IMR-90 (cell line): Measurements from ENCODE around the gene GNAI3. TPM values are rescaled to one million over a fixed set of nuclear protein-coding genes. Genes with fewer than 3 reads are reported as not detected.

Experiments used
- ATAC-seq: fragments of 200-7000 bp; cut with Tn5 transposase; 2 replicates; pipeline ENCODE4 v1.9.1; 2020; ENCODE audit warnings: low read depth, mild to moderate bottlenecking, moderate library complexity
- BruUV-seq: library from RNA; stranded (reverse); fragments of 400-500 nt; replicated peaks from 2 replicates; lab custom pipeline; 2021; lab: Mats Ljungman, UMichigan
- CTCF ChIA-PET: fragments of 300-600 bp; formaldehyde crosslinking; extraction: SDS; loops from one replicate; lab custom pipeline; 2021; ENCODE audit warnings: antibody characterized with exemption; lab: Yijun Ruan, JAX
- POLR2A ChIA-PET: fragments of 300-600 bp; sonication (Branson Sonifier 250); formaldehyde crosslinking; loops from one replicate; lab custom pipeline; 2022; ENCODE audit warnings: antibody characterized with exemption; ENCODE audit not compliant: unreplicated experiment; lab: Charles Lee
- DNase-seq: peaks from one replicate; pipeline ENCODE4 v3.0.0; 2013
- H2AFZ ChIP-seq: replicated peaks from 2 replicates; pipeline ENCODE3; 2013; ENCODE audit warnings: low read length, mild to moderate bottlenecking; ENCODE audit not compliant: poor library complexity
- H2AK5ac ChIP-seq: 2 replicates; pipeline ENCODE4 v1.6.1; 2013; ENCODE audit warnings: low read depth, low read length, inconsistent platforms
- H2AK9ac ChIP-seq: replicated peaks from 2 replicates; pipeline ENCODE3; 2013; ENCODE audit warnings: mild to moderate bottlenecking, low read depth, low read length, moderate library complexity; ENCODE audit not compliant: poor library complexity
- H2BK120ac ChIP-seq: 2 replicates; pipeline ENCODE4 v1.6.1; 2013; ENCODE audit warnings: low read depth, low read length, inconsistent platforms
- H2BK15ac ChIP-seq: 3 replicates; pipeline ENCODE4 v1.6.1; 2013; ENCODE audit warnings: low read depth, low read length, inconsistent platforms
- H2BK20ac ChIP-seq: 2 replicates; pipeline ENCODE4 v1.6.1; 2013; ENCODE audit warnings: low read depth, mild to moderate bottlenecking, inconsistent platforms, low read length, moderate library complexity
- H2BK5ac ChIP-seq: 2 replicates; pipeline ENCODE4 v1.6.1; 2013; ENCODE audit warnings: mild to moderate bottlenecking, low read depth, low read length, inconsistent platforms; ENCODE audit not compliant: poor library complexity, severe bottlenecking
- H3K14ac ChIP-seq: replicated peaks from 2 replicates; pipeline ENCODE4 v1.6.1; 2013; ENCODE audit warnings: low read depth, low read length, inconsistent platforms
- H3K18ac ChIP-seq: 2 replicates; pipeline ENCODE4 v1.6.1; 2013; ENCODE audit warnings: low read depth, low read length, control low read depth
- H3K23ac ChIP-seq: 2 replicates; pipeline ENCODE4 v1.6.1; 2013; ENCODE audit warnings: low read depth, low read length, inconsistent platforms
- H3K27ac ChIP-seq: 2 replicates; pipeline ENCODE4 v1.5.1; 2013; ENCODE audit warnings: mild to moderate bottlenecking, control low read depth, low read length; ENCODE audit not compliant: insufficient read depth
- H3K27me3 ChIP-seq: 2 replicates; pipeline ENCODE4 v1.6.1; 2013; ENCODE audit warnings: low read length; ENCODE audit not compliant: control insufficient read depth, insufficient read depth
- H3K36me3 ChIP-seq: 2 replicates; pipeline ENCODE4 v1.6.1; 2013; ENCODE audit warnings: low read length, mixed read lengths; ENCODE audit not compliant: control insufficient read depth, insufficient read depth
- H3K4ac ChIP-seq: 2 replicates; pipeline ENCODE4 v1.6.1; 2013; ENCODE audit warnings: low read depth, low read length, inconsistent platforms
- H3K4me1 ChIP-seq: 2 replicates; pipeline ENCODE4 v1.6.1; 2013; ENCODE audit warnings: low read length, mixed read lengths; ENCODE audit not compliant: control insufficient read depth, insufficient read depth
- H3K4me2 ChIP-seq: 2 replicates; pipeline ENCODE4 v1.6.1; 2013; ENCODE audit warnings: low read depth, mild to moderate bottlenecking, control low read depth, low read length, moderate library complexity
- H3K4me3 ChIP-seq: 2 replicates; pipeline ENCODE4 v1.5.1; 2013; ENCODE audit warnings: low read depth, mild to moderate bottlenecking, control low read depth, low read length, moderate library complexity; ENCODE audit not compliant: insufficient read depth
- H3K56ac ChIP-seq: 2 replicates; pipeline ENCODE4 v1.6.1; 2013; ENCODE audit warnings: low read length, inconsistent platforms; ENCODE audit not compliant: insufficient read depth; ENCODE audit errors: extremely low read depth
- H3K79me1 ChIP-seq, 2 experiments: 2 replicates each; pipeline ENCODE4 v1.6.1; 2013; ENCODE audit warnings: low read length in 2 of 2, inconsistent platforms in 1 of 2, low read depth in 1 of 2
- H3K9ac ChIP-seq: 2 replicates; pipeline ENCODE4 v1.6.1; 2013; ENCODE audit warnings: low read depth, low read length, control low read depth
- H3K9me1 ChIP-seq: 2 replicates; pipeline ENCODE4 v1.6.1; 2013; ENCODE audit warnings: low read length, inconsistent platforms; ENCODE audit not compliant: insufficient read depth
- H3K9me3 ChIP-seq: 2 replicates; pipeline ENCODE4 v1.6.1; 2013; ENCODE audit warnings: low read length; ENCODE audit not compliant: control insufficient read depth, insufficient read depth
- H4K20me1 ChIP-seq: 2 replicates; pipeline ENCODE4 v1.6.1; 2013; ENCODE audit warnings: low read length, inconsistent platforms; ENCODE audit not compliant: insufficient read depth
- H4K5ac ChIP-seq: 2 replicates; pipeline ENCODE4 v1.6.1; 2013; ENCODE audit warnings: mild to moderate bottlenecking, low read depth, low read length, control low read depth
- H4K8ac ChIP-seq, 2 experiments: 2 replicates each; pipeline ENCODE4 v1.6.1; 2013; ENCODE audit warnings: low read depth in 2 of 2, low read length in 2 of 2, control low read depth in 1 of 2, inconsistent platforms in 1 of 2
- H4K91ac ChIP-seq: 2 replicates; pipeline ENCODE4 v1.6.1; 2013; ENCODE audit warnings: low read depth, low read length, inconsistent platforms; ENCODE audit not compliant: insufficient read depth
- BHLHE40 ChIP-seq: fragments of 150-350 bp; IDR thresholded peaks from 2 replicates; pipeline ENCODE4 v1.6.1; 2016; ENCODE audit warnings: mild to moderate bottlenecking, low read depth, low read length
- CHD1 ChIP-seq: IDR thresholded peaks from 2 replicates; pipeline ENCODE4 v1.6.1; 2012; ENCODE audit warnings: low read depth, low read length, improper control_type of control experiment
- FOS ChIP-seq: fragments of 150-350 bp; IDR thresholded peaks from 2 replicates; pipeline ENCODE4 v1.6.1; 2016; ENCODE audit warnings: low read depth, low read length
- MAFK ChIP-seq: IDR thresholded peaks from 2 replicates; pipeline ENCODE4 v1.6.1; 2012; ENCODE audit warnings: low read depth, low read length, improper control_type of control experiment
- MAZ ChIP-seq: IDR thresholded peaks from 2 replicates; pipeline ENCODE4 v1.6.1; 2012; ENCODE audit warnings: low read depth, mild to moderate bottlenecking, low read length, improper control_type of control experiment, moderate library complexity, borderline replicate concordance
- MXI1 ChIP-seq: IDR thresholded peaks from 2 replicates; pipeline ENCODE4 v1.6.1; 2012; ENCODE audit warnings: low read depth, mild to moderate bottlenecking, low read length, moderate library complexity, borderline replicate concordance
- NFE2L2 ChIP-seq: fragments of 150-350 bp; IDR thresholded peaks from 2 replicates; pipeline ENCODE4 v1.6.1; 2016; ENCODE audit warnings: low read depth, mild to moderate bottlenecking, low read length
- POLR2A ChIP-seq: IDR thresholded peaks from 2 replicates; pipeline ENCODE4 v1.6.1; 2012; ENCODE audit warnings: mild to moderate bottlenecking, low read depth, low read length
- RAD21 ChIP-seq: IDR thresholded peaks from 2 replicates; pipeline ENCODE4 v1.6.1; 2012; ENCODE audit warnings: low read length, improper control_type of control experiment
- RCOR1 ChIP-seq: IDR thresholded peaks from 2 replicates; pipeline ENCODE4 v1.6.1; 2012; ENCODE audit warnings: mild to moderate bottlenecking, low read length, improper control_type of control experiment; ENCODE audit not compliant: insufficient replicate concordance
- RFX5 ChIP-seq: IDR thresholded peaks from 2 replicates; pipeline ENCODE4 v1.8.0; 2012; ENCODE audit warnings: low read depth, mild to moderate bottlenecking, low read length, moderate library complexity
- SMC3 ChIP-seq: fragments of 150-350 bp; IDR thresholded peaks from 2 replicates; pipeline ENCODE4 v1.6.1; 2016; ENCODE audit warnings: low read depth, mild to moderate bottlenecking, antibody characterized with exemption, low read length, moderate library complexity
- WGBS, 2 experiments: methylation state at CpG; one replicate each; pipeline versions ENCODE4 v1.1.5 to v1.1.7; 2013; ENCODE audit warnings: missing lambda C conversion rate in 2 of 2; ENCODE audit not compliant: insufficient read length in 1 of 2; ENCODE audit errors: extremely low coverage in 2 of 2; 5-methylcytosine and 5-hydroxymethylcytosine counted together
- dilution Hi-C: fragments of 300-500 bp; cut with HindIII; formaldehyde crosslinking; loops from one replicate; pipeline ENCODE4 v1.14.3; 2018; ENCODE audit warnings: low sequenced_read_pairs; ENCODE audit not compliant: unreplicated experiment
- in situ Hi-C: fragments of 300-500 bp; cut with MboI; formaldehyde crosslinking; loops from 3 replicates; pipeline ENCODE4 v1.14.3; 2019; ENCODE audit warnings: low sequenced_read_pairs, inconsistent platforms, mixed read lengths
- intact Hi-C: fragments of 100-400 bp; cut with micrococcal nuclease; formaldehyde crosslinking; loops from 2 replicates; pipeline ENCODE4 v1.10.0; 2022
- polyA plus RNA-seq, 3 experiments: library from polyadenylated mRNA; depleted of rRNA; stranded (reverse); fragments of >200 nt; gene quantifications; 2 replicates each; pipeline ENCODE4 v1.2.3, GENCODE V29; 2012; ENCODE audit warnings: low replicate concordance in 1 of 3
- total RNA-seq: library from RNA; depleted of rRNA; stranded (reverse); fragments of >200 nt; gene quantifications from 2 replicates; pipeline ENCODE4 v1.2.3, GENCODE V29; 2012
- TF ChIP-seq, protein P1 (sequence below): conservative IDR thresholded peaks from 2 replicates; pipeline ENCODE4 v1.5.1; 2012; ENCODE audit warnings: mild to moderate bottlenecking, low read depth, low read length, improper control_type of control experiment
- TF ChIP-seq, protein P2 (sequence below): fragments of 150-350 bp; IDR thresholded peaks from 2 replicates; pipeline ENCODE4 v1.6.1; 2016; ENCODE audit warnings: low read depth, mild to moderate bottlenecking, low read length, moderate library complexity, borderline replicate concordance
- TF ChIP-seq, protein P3 (sequence below): fragments of 150-350 bp; IDR thresholded peaks from 2 replicates; pipeline ENCODE4 v1.6.1; 2017; ENCODE audit warnings: mild to moderate bottlenecking, antibody characterized with exemption, low read length, low read depth

The GNAI3 gene
- total and polyA plus RNA-seq, 2 of the 4 experiments (the other 2 are of a cell fraction), result 5.9 to 14.9 TPM

DNA sequence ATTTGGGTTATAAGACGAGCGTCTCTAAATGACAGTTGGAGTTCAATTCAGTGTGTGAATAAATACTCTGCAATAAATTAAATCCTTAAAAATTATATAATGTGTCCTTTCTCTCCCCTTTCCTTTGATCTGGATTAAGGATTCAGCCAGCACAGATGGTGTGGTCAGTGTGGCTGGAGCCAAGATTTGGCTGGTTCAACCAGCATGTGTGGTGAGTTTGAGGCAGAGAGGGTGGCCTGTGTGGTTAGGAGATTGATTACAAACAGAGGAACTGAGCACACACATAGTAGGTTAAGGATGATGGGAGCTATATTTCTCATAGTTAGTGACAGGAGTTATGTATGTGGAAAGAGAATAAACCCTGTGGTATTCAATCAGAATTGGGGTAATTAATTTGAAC, 24.7 kb upstream of the GNAI3 start:
- Histone ChIP-seq H2AK5ac (no peak overlapping the region), H2BK5ac (no peak overlapping the region), H3K4me1 (no peaks in the 10 kb centered on the region), H2BK20ac (no peak overlapping the region), H2BK120ac (no peak overlapping the region), H3K27me3 (peaks cover 38% of the 10 kb centered on the region), H3K4me2 (no peak overlapping the region), H2AK9ac (no peak overlapping the region), H4K8ac (no peak overlapping the region), H2BK15ac (no peak overlapping the region), H3K23ac (no peak overlapping the region), H3K27ac (no peak overlapping the region), H3K56ac (no peak overlapping the region), H3K9me1 (no peaks in the 10 kb centered on the region; the same call in 1 of the 2 replicates), H4K91ac (no peak overlapping the region), H3K9me3 (no peaks in the 10 kb centered on the region), H3K9ac (no peak overlapping the region), H3K4me3 (no peak overlapping the region), H3K79me1 (no peaks in the 10 kb centered on the region), H3K36me3 (no peaks in the 10 kb centered on the region), H4K5ac (no peak overlapping the region), H3K4ac (no peak overlapping the region), H3K14ac (no peak overlapping the region), H3K18ac (no peak overlapping the region), H4K20me1 (no peaks in the 10 kb centered on the region), H2AFZ (no peak overlapping the region)
- dilution Hi-C loops, result no loop called here
- in situ Hi-C loops, result no loop called here
- TF ChIP-seq CHD1 (no peak), MAZ (no peak), FOS (no peak), RAD21 (no peak), MAFK (no peak), BHLHE40 (no peak), RFX5 (no peak), NFE2L2 (no peak), MXI1 (no peak), POLR2A (no peak), RCOR1 (no peak), SMC3 (no peak)
- TF ChIP-seq, protein P1, sequence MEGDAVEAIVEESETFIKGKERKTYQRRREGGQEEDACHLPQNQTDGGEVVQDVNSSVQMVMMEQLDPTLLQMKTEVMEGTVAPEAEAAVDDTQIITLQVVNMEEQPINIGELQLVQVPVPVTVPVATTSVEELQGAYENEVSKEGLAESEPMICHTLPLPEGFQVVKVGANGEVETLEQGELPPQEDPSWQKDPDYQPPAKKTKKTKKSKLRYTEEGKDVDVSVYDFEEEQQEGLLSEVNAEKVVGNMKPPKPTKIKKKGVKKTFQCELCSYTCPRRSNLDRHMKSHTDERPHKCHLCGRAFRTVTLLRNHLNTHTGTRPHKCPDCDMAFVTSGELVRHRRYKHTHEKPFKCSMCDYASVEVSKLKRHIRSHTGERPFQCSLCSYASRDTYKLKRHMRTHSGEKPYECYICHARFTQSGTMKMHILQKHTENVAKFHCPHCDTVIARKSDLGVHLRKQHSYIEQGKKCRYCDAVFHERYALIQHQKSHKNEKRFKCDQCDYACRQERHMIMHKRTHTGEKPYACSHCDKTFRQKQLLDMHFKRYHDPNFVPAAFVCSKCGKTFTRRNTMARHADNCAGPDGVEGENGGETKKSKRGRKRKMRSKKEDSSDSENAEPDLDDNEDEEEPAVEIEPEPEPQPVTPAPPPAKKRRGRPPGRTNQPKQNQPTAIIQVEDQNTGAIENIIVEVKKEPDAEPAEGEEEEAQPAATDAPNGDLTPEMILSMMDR, result no peak
- TF ChIP-seq, protein P2, sequence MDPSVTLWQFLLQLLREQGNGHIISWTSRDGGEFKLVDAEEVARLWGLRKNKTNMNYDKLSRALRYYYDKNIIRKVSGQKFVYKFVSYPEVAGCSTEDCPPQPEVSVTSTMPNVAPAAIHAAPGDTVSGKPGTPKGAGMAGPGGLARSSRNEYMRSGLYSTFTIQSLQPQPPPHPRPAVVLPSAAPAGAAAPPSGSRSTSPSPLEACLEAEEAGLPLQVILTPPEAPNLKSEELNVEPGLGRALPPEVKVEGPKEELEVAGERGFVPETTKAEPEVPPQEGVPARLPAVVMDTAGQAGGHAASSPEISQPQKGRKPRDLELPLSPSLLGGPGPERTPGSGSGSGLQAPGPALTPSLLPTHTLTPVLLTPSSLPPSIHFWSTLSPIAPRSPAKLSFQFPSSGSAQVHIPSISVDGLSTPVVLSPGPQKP, result no peak
- TF ChIP-seq, protein P3, sequence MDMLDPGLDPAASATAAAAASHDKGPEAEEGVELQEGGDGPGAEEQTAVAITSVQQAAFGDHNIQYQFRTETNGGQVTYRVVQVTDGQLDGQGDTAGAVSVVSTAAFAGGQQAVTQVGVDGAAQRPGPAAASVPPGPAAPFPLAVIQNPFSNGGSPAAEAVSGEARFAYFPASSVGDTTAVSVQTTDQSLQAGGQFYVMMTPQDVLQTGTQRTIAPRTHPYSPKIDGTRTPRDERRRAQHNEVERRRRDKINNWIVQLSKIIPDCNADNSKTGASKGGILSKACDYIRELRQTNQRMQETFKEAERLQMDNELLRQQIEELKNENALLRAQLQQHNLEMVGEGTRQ, result no peak
- no TSS peak for BruUV-seq
- ATAC-seq (no peak), DNase-seq (peak; percentile 18)
- no CpG with 5 or more reads among the region's 2 CpGs for WGBS, 2 experiments
- intact Hi-C loops, result no loop called here
- CTCF ChIA-PET, result interaction anchor here (1.0 kb wide), 1 partner anchor 30 kb away, joined by 4 read pairs; the partner anchor contains the start of gene CYB561D1
- POLR2A ChIA-PET, result no interaction called here
